ENCODE measurements around the gene BRS3.
"Not testable (repeated sequence)": the region's sequence is repeated elsewhere in the genome, so short reads cannot be mapped to it uniquely, and the experiment has no call there.

BRS3 gene

DNA sequence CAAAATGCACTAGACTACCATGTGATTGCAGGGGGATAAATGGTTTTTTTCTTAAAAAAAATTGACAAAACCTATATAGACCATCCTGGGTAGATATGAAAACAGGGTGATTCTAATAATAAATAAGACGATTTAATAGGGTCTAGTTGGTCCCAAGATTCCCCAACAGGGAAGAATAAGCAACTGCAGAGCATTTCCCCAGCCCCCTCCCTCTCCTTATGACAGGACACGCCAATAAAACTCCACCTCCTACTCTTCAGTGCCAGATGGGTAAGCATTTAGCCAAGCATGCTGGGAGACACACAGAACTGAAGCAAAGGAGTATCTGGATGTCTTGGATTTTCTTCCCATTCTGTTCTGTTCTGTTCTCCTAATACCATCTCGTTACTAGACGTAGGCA lies at the start of gene BRS3:
Gene BRS3, plus strand, starts transcription at position 301 of the 400 bp plus-strand sequence. CDS start 168 bp downstream, outside the sequence.
- DNase-seq (ENCODE audit: low read depth), result no peak

DNA sequence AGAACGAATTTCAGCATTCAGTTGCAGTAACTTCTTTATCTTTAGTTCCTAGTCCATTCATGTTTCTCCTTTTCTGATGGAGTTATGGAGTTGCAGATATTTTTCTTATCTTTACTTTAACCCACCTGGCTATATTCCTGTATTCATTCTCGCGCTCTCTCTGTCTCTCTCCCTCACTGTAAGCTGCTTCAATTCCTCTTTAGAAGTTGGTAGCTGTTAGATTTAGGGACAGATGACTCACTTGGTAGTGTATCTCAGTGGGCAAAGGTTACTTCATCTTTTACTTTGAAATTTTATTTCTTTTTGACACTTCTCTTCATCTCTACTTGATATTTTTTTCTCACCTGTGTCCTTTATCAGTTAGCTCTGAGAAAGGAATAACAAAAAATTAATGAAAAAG lies 49.6 kb upstream of the BRS3 start:
- no peak for DNase-seq (ENCODE audit: low read depth)

DNA sequence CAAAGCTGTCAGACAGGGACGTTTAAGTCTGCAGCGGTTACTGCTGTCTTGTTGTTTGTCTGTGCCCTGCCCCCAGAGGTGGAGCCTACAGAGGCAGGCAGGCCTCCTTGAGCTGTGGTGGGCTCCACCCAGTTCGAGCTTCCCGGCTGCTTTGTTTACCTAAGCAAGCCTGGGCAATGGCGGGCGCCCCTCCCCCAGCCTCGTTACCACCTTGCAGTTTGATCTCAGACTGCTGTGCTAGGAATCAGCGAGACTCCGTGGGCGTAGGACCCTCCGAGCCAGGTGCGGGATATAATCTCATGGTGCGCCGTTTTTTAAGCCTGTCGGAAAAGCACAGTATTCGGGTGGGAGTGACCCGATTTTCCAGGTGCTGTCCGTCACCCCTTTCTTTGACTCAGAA lies 42.1 kb upstream of the BRS3 start:
- DNase-seq (ENCODE audit: low read depth), result not testable (repeated sequence)

DNA sequence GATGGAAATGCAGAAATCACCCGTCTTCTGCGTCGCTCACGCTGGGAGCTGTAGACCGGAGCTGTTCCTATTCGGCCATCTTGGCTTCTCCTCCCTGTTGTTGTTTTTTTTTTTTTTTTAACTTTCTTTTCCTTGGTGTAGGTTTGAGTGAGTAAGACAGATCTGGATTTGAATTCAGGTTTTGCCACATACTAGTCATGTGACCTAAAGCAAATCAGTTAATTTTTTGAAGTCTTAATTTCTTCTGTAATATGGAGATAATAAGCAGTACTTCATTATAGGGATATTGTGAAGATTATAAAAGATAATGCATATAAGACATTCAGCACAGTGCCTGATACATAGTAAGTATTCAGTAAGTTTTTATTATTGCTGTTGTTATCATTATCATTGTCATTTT lies 41.5 kb upstream of the BRS3 start:
- no peak for DNase-seq (ENCODE audit: low read depth)

DNA sequence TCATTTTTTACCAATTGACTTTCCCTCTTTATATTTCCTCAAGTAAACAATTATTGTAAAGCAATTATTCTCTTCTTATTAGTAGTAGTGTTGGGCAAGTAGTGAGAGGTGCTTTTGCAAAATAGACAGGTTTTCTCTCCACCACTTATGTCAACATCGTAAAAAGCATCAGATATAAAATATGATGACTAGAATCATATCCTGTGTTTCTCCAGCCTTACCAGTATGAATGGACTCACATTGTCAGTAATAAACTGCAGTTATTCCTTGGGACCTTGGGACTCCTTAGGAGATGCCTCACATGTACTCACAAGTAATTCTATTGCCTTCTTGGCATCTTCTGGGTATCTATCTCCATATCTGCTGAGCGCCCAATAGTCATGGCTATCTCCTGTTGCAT lies 40.4 kb upstream of the BRS3 start:
- no peak for DNase-seq (ENCODE audit: low read depth)

DNA sequence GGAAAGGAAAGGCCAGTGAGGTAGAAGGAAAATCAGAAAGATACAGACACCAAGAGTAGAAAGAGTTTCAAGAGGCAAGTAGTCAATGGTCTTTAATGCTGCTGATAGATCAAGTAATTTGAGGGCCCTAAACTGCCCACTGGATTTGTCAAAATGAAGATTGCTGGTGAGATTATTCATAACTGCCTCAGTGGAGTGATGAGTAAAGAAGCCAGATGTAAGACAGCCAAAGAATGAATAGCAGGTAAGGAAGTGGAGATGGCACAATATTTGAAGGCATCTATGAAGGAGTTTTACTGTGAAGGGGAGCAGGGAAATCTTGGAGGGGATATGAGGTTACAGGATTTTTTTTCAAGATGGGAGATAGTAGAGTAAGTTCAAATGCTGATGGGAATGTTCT lies 39.8 kb upstream of the BRS3 start:
- no peak for DNase-seq (ENCODE audit: low read depth)

DNA sequence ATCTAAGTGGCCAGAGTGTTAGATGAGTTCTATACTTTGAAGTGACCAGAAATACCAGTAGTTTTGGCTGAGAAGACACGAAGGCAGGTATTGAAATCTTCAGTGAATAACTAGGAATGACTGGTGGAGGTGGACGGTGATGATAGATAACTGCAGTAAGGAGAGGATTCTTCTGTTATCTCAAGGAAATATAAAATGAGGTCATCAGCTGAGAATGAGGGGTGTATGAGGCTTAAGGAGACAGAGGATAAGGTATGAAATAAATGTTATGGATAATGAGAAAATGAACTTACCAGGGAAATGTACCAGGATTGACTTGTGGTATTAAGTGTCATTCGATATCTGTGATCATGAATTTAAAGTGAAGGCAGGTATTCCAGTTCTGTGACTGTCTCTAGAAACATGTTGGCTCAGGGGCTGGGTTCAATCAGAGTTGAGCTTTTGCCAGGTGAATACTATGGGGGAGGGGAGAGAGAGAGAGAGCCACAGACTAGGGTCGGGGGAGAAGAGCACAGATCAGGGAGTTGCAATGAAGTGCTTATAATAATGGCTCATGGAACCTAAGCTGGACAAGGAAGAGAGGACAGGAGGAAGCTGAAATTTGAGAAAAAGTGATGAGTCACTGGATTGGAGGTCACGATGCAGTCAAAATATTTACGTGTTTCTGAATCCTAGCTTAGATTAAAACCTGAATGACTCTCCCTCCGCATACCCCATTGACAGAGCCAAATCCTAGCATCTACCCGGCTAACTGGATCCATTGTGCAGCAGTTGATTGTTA lies 37.5 kb upstream of the BRS3 start:
- DNase-seq (ENCODE audit: low read depth), result no peak

DNA sequence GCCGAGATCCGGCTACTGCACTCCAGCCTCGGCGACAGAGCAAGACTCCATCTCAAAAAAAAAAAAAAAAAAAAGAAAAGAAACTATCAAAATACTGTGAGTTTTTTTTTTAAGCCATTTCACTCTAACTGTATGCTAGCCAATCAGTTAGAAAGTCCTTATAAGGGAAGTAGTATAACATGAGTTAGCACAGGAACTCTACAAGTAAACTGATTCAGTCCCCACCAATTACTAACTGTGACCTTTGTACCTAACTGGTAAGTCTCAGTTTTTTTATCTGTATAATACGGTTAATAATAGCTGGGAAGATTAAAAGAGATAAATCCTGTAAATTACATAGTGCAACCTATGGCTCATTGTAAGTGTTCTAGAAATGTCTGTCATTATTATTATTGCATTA lies 35.1 kb upstream of the BRS3 start:
- no peak for DNase-seq (ENCODE audit: low read depth)

DNA sequence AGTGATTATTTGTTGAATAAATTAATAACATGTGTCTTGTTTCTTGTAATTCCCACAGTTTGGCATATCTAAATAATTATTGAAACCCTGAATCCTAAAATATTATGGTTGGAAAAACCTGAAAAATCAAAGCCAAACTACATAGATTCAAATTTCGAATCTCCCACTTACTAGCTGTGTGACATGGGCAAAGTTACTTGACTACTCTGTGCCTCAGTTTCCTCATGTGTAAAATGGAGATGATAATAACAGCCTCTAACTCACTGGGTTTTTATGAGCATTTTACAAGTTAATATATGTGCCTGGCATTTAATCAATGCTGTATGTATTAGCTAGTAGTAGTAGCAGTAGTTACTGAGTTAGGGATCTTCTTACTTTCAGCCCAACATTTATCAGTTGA lies 34.6 kb upstream of the BRS3 start:
- DNase-seq (ENCODE audit: low read depth), result no peak

DNA sequence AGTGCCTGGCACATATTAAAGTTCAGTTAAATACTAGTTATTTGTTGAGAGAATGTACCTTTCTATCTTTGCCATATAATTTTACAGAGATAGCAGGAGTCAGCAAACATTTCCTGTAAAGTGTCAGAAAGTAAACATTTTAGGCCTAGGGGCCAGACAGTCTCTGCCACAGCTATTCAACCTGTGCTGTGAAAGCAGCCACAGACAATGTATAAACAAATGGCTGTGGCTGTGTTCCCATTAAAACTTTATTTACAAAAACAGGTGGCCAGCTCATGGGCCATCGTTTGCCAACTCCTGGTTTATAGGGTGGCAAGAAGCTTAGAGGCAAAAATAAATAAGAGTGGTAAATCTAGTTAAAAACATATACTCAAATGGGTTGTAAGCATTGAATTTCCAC lies 34.0 kb upstream of the BRS3 start:
- DNase-seq (ENCODE audit: low read depth), result no peak

DNA sequence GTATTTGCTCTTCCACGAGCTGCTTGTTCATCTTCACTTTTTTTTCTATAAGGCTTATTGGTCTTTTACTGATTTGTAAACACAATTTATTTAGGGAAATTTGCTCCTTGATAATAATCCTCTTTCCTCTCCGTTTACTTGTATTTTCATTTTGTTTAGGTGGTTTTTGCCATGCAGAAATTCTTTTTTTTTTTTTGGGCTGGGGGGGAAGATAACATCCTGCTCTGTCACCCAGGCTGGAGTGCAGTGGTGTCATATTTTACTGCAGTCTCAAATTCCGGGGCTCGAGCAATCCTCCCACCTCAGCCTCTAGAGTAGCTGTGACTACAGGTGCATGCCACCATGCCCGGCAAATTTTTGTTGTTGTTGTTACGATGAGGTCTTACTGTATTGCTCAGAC lies 31.6 kb upstream of the BRS3 start:
- no peak for DNase-seq (ENCODE audit: low read depth)

DNA sequence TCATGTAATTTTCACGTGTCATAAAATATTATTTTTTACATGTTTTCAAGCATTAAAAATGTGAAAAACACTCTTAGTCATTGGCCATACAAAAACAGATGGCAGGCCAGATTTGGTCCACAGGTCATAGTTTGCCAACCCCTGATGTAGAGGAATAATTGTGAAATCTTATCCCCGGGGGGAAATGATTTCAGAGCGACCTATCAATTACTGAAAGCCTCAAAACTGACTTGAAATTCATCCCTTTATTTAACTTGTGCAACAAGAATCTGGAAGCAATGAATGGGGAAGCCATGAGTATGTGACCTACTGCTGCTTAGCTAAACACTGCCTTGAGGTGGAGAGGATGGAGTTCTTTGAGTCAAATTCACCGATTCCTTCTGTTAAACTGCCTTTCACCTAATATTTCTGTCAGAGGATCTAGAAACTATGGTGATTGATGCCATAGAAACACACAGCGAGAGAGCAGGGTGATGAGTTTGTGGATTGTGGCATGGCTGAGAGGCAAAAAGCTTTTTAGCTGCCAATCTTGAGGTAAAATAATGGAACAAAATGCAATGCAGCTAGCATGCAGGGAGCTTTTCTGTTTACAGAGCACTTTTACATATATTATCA lies 30.3 kb upstream of the BRS3 start:
- no peak for DNase-seq (ENCODE audit: low read depth)

DNA sequence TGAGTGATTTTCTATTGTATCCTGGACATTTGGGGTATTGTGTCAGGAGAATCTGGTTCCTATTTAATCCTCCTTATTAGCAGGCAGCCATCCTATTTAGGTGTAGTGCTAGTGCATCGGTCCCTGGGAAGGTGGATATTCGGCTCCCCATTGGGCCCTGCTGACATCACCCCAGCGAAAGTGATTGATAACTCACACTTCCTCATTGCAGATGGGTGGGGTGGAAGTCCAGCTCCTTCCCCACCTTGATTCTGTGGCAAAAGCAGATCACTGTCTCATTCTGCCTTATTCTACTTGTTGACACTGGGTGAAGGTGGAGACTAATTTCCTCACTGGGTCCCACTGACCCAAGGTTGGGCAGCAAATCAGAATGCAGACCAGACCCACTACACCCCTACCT lies 23.2 kb upstream of the BRS3 start:
- no peak for DNase-seq (ENCODE audit: low read depth)

DNA sequence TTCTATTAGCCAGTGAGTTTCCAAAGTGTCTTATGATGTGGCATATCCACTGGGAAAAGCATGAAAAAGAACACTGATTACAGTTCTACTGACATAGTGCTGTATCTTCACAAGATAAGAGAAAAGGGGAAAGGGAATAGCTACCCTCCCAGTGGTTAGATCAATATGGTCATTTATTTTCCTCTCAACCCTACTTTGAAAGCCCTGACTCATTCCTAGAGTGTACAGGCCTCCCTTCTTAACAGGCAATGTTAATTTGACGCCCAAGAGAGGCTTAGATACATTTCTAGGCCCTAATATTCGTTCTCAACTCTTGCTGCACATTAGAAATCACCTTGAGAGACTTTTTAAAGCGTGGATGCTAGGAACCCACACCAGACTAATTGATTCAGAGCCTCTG lies 20.4 kb upstream of the BRS3 start:
- DNase-seq (ENCODE audit: low read depth), result no peak

DNA sequence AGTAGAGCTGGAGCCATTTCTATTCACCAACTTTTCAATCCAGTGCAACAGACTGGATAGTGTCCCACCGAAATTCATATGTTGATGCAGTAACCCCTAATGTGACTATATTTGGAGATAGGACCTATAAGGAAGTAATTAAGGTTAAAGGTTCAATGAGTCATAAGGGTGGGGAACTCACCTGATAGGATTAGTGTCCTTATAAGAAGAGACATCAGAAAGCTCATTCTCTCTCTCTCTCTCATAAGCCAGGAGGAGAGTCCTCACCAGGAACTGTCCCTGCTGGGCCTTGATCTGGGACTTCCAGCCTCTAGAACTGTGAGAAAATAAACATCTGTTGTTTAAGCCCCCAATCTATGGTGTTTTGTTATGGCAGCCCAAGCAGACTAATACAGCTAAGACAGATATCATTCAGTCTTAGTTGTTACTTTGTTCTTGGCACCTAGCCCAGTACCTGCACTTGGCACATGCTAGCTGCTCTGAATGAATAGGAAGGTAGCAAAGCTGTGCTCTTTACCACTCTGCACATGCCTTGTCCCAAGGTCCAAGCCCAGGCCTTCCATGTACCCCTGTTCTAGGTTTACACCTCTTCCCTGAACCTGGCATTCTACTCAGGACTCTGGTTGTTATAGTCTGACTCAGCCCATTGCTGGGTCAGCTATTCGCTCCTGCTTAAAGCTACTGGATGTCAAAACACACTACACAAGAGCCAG lies 19.2 kb upstream of the BRS3 start:
- DNase-seq (ENCODE audit: low read depth), result no peak

DNA sequence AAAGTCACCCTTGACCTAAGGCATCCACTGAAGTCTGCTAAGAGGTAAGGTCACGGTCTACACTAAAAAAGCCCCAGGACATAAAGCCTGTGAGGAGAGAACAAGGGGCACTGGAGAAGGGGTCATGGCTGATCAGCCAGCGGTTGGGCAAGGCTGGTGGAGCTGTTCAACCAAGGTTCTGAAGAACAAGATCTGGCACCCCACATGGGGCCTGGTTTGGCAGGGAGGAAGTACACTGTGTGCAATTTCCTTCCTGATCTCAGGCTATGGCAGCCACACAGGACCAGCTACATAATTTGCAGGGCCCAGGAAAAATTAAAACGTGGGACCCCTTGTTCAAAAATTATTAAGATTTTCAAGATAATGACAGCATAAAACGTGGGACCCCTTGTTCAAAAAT lies 14.1 kb upstream of the BRS3 start:
- DNase-seq (ENCODE audit: low read depth), result no peak

DNA sequence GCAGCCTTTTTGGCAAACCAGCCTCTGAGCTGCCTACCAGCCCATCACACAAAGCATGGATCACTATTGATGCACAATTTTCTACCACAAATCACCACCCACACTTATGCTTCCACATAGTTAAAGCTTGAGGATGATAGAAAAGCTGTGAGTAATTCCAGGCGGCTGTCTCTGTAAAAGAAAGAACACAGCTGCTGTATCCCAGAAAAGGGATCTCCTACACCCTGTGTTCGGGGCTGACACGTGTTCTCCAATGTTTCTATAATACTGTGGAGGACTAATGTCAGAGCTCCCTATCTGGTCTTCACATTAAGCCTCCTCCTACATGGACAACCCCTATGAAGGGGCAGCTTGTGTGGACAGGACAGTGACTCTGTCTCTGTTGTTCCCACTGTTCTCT lies 12.5 kb upstream of the BRS3 start:
- DNase-seq (ENCODE audit: low read depth), result no peak

DNA sequence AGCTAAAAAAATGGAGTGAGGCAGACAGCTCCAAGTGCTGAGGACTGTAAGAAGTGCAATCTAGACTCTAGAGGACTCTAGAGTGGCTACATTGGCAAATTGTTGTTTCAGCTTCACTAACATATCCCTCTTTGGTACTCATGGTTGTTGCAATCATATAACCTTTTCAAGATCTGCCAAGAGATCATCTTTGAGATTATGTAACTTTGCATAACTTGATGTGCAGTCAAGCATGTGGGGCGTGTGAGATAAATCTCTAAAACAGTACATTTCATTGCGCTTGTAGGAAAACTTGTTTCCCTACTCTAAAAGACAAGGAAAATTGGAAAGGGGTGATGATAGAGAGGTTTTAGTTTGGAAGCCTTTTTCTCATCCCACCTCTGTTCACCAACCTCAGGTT lies 11.2 kb upstream of the BRS3 start:
- no peak for DNase-seq (ENCODE audit: low read depth)

DNA sequence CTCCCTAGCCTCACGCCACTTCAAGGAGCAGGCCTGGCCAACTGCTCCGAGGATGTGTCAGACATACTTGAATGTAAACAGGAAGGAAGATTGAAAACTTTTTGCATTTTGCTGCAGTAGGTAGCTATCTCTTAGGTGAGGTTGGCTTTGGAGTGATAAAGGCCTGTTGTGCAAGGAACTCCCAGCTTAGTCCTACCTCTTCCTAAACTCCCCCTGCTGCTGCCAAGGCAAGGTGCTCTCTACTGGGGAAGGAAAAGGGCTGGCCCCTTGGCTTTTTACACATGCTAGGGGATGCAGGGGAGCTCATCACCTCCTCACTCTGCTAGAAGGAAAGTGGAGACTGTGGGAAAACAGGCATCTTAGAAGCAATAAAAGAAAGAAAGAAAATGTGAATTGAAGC lies 10.7 kb upstream of the BRS3 start:
- DNase-seq (ENCODE audit: low read depth), result no peak

DNA sequence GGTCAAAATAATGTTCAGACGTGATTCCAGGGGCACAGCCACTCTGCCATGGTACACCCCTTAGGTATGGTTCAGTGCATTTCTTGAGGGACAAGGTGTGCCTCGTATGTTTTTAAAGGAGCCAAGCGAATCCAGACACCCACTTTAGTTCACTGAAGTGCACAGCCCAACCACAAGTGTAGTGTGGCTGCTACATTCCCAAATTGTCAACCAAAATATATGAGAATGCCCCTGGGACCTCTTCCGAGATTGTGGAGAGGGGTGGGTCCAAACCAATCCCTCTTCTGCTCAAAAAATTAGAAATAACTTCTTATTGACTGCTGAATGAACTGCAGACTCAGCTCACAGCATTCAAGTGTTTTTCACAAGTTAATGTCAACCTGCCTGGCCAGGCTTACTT lies 7.4 kb upstream of the BRS3 start:
- DNase-seq (ENCODE audit: low read depth), result no peak

DNA sequence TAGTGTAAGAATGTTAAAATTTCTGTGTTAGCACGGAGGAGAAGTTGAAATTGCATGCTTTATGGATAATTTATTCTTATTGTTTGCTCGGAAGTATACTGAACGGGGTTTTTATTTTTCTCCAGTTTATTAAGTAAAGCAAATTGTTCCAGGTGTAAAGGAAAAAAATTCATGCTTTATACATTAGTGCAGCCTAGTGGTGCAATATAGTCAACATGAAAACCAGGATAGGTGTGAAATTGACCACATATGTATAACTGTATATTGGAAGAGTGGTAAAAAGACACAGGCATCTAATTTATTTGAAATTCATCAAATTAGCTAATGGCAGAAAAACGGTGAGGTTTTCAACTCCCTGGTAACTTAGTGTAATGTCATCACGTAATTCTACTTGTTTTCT lies 959 bp downstream of the BRS3 start:
- no peak for DNase-seq (ENCODE audit: low read depth)

DNA sequence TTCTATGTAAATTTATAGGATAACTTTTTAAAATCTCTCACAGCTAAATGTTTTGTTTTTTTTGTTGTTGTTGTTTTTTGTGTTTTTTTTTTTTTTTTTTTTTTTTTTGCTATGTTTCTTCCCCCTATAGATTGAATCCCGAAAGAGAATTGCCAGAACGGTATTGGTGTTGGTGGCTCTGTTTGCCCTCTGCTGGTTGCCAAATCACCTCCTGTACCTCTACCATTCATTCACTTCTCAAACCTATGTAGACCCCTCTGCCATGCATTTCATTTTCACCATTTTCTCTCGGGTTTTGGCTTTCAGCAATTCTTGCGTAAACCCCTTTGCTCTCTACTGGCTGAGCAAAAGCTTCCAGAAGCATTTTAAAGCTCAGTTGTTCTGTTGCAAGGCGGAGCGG lies 4.1 kb downstream of the BRS3 start:
- DNase-seq (ENCODE audit: low read depth), result no peak

DNA sequence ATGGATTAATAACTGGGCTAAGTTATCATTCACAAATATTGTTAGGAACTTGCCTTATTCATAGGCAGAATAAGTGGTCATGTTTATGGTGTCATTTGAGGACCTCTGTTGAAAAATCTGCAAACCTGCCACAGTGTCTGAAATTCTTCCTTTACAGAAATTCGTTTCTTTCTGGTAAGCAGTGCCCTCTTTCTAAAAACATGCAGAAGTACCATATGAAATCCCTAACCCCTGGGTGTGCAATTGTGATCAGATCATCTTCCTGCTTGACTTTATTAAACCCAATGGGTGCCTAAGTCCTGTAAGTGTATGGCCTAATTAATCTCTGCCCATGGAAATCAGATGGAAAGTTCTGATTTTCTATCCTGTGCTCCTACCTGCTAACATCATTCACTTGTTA lies 5.3 kb downstream of the BRS3 start:
- no peak for DNase-seq (ENCODE audit: low read depth)

DNA sequence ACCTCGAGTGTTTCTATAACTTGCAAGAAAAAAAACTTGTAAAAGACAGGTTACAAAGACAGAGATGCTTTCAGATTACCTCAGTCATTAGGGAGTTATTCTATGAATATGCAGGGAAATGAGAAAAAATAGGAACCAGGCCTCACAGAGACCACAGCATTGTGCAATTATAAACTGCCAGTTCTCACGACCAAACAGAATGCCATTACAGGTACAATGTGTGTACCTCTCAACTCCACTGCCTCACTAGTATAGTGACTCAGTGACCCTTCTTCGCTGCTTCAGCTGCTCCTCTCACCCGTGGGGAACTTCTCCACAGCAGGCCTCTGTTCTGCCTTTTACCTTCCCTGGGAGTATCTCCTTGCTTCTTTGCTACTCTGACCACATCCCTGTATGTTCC lies 7.3 kb downstream of the BRS3 start:
- DNase-seq (ENCODE audit: low read depth), result no peak

Measured in stimulated activated CD8-positive, alpha-beta memory T cell treated with anti-CD3 and anti-CD28 coated beads, Interleukin-15, amount 100 ng/mL, for 1 hour (primary cell).